ENCODE data around the gene MXD3.

DNA sequence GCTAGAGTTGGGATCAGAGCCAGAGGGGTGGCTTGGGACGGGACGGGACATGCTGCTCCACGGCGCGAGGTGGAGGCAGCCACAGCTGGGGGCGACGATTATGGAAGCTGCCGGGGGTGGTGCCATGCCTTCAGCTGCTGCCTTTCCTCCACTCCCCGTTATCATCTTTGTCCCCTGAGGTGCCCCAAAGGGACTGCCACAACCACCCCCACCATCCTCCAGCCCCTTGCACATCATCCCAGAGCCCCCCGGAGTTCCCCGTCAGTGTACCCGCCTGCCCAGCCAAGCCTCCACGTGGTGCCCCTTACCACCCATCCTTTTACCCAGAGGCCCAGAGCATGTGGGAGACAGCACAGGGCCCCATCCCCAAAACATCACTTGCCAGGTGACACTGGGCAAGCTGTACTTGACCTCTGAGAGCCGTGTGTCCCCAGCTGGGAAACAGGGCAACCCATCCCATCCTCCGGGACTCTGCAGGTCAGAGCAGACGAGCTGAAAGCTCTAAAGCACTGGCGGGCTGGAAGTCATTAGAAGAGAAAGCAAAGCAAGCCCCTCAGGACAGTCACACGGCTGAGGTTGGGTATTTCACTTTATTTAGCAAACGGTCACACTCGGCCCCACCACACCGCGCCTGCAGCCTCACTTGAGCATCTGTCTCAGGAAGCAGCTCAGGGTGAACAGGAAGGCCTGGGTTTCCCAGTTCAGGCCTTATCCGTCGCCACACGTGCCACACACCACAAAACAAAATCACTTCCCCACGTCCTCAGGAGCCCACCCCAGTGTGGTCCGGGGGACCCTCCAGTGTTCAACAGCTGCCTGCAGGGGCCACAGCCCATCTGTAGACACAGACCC, 19.5 kb upstream of the MXD3 start:
- TF ChIP-seq, protein P1, sequence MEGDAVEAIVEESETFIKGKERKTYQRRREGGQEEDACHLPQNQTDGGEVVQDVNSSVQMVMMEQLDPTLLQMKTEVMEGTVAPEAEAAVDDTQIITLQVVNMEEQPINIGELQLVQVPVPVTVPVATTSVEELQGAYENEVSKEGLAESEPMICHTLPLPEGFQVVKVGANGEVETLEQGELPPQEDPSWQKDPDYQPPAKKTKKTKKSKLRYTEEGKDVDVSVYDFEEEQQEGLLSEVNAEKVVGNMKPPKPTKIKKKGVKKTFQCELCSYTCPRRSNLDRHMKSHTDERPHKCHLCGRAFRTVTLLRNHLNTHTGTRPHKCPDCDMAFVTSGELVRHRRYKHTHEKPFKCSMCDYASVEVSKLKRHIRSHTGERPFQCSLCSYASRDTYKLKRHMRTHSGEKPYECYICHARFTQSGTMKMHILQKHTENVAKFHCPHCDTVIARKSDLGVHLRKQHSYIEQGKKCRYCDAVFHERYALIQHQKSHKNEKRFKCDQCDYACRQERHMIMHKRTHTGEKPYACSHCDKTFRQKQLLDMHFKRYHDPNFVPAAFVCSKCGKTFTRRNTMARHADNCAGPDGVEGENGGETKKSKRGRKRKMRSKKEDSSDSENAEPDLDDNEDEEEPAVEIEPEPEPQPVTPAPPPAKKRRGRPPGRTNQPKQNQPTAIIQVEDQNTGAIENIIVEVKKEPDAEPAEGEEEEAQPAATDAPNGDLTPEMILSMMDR (IDR thresholded peaks at IDR 0.05): no peak
- TF ChIP-seq POLR2A (IDR thresholded peaks at IDR 0.05): no peak
